Astrocyte (in vitro differentiated cells and primary cell): ENCODE measurements around the gene INO80. TPM values are rescaled to one million over a fixed set of nuclear protein-coding genes. Genes with fewer than 3 reads are reported as not detected.
A peak's percentile ranks its signal among the peaks of the same experiment; 100 is the strongest.

ENCODE experiments used
- DNase-seq: peaks from one replicate; pipeline ENCODE4 v3.0.0-alpha.2; 2010; ENCODE audit warnings: low read depth
- FAIRE-seq: peaks from 2 replicates; lab custom pipeline; 2011; peaks lifted over from hg19 to GRCh38; lab: Jason Lieb, UNC
- H2AFZ ChIP-seq: 2 replicates; pipeline ENCODE4 v1.6.0; 2012; ENCODE audit warnings: low read depth, low read length, inconsistent platforms
- H3K27ac ChIP-seq: 2 replicates; pipeline ENCODE4 v1.5.1; 2011; ENCODE audit warnings: low read depth, low read length, inconsistent platforms
- H3K27me3 ChIP-seq: 2 replicates; pipeline ENCODE4 v1.6.0; 2011; ENCODE audit warnings: low read length, inconsistent platforms; ENCODE audit not compliant: insufficient read depth
- H3K36me3 ChIP-seq: 2 replicates; pipeline ENCODE4 v1.5.1; 2011; ENCODE audit warnings: low read length, inconsistent platforms; ENCODE audit not compliant: insufficient read depth
- H3K4me1 ChIP-seq: 2 replicates; pipeline ENCODE4 v1.5.1; 2011; ENCODE audit warnings: low read length, inconsistent platforms; ENCODE audit not compliant: insufficient read depth
- H3K4me2 ChIP-seq: 2 replicates; pipeline ENCODE4 v1.6.0; 2012; ENCODE audit warnings: low read length, inconsistent platforms
- H3K4me3 ChIP-seq: 2 replicates; pipeline ENCODE4 v1.5.1; 2011; ENCODE audit warnings: low read depth, mild to moderate bottlenecking, low read length, inconsistent platforms; ENCODE audit not compliant: insufficient read depth
- H3K79me2 ChIP-seq: 2 replicates; pipeline ENCODE4 v1.6.0; 2012; ENCODE audit warnings: mild to moderate bottlenecking, low read length, inconsistent platforms; ENCODE audit not compliant: insufficient read depth
- H3K9ac ChIP-seq: 2 replicates; pipeline ENCODE4 v1.6.0; 2012; ENCODE audit warnings: mild to moderate bottlenecking, low read length, inconsistent platforms
- H3K9me3 ChIP-seq: 2 replicates; pipeline ENCODE4 v1.5.1; 2012; ENCODE audit warnings: low read depth, mild to moderate bottlenecking, low read length, inconsistent platforms; ENCODE audit not compliant: insufficient read depth
- H4K20me1 ChIP-seq: 2 replicates; pipeline ENCODE4 v1.6.0; 2012; ENCODE audit warnings: low read length, inconsistent platforms; ENCODE audit not compliant: insufficient read depth
- H3K27ac Mint-ChIP-seq: one replicate; pipeline ENCODE4 v1.8.0; 2021; ENCODE audit warnings: mild to moderate bottlenecking, mixed read lengths; ENCODE audit not compliant: unreplicated experiment
- H3K27me3 Mint-ChIP-seq: one replicate; pipeline ENCODE4 v1.8.0; 2021; ENCODE audit warnings: low read depth, mixed read lengths; ENCODE audit not compliant: unreplicated experiment
- H3K36me3 Mint-ChIP-seq: one replicate; pipeline ENCODE4 v1.8.0; 2021; ENCODE audit warnings: low read depth, mixed read lengths; ENCODE audit not compliant: unreplicated experiment
- H3K4me1 Mint-ChIP-seq: one replicate; pipeline ENCODE4 v1.8.0; 2021; ENCODE audit warnings: low read depth, mixed read lengths; ENCODE audit not compliant: unreplicated experiment
- H3K4me3 Mint-ChIP-seq: one replicate; pipeline ENCODE4 v1.8.0; 2021; ENCODE audit warnings: mild to moderate bottlenecking, moderate library complexity, mixed read lengths; ENCODE audit not compliant: unreplicated experiment
- H3K9me3 Mint-ChIP-seq: one replicate; pipeline ENCODE4 v1.8.0; 2021; ENCODE audit warnings: mild to moderate bottlenecking, mixed read lengths; ENCODE audit not compliant: unreplicated experiment
- EZH2 ChIP-seq: IDR thresholded peaks from 2 replicates; pipeline ENCODE4 v1.6.1; 2012; ENCODE audit warnings: mild to moderate bottlenecking, low read length, inconsistent platforms; ENCODE audit not compliant: insufficient read depth
- total RNA-seq: library from RNA; stranded (reverse); gene quantifications from 2 replicates; pipeline ENCODE4 v1.2.1, GENCODE V29; 2021
- TF ChIP-seq, protein P1 (sequence below): IDR thresholded peaks from 2 replicates; pipeline ENCODE4 v1.5.1; 2011; ENCODE audit warnings: low read depth, mild to moderate bottlenecking, inconsistent platforms, low read length, moderate library complexity; ENCODE audit not compliant: insufficient read depth

INO80 gene
- total RNA-seq, 1 donor from 2014 or later: 17.3 TPM

DNA sequence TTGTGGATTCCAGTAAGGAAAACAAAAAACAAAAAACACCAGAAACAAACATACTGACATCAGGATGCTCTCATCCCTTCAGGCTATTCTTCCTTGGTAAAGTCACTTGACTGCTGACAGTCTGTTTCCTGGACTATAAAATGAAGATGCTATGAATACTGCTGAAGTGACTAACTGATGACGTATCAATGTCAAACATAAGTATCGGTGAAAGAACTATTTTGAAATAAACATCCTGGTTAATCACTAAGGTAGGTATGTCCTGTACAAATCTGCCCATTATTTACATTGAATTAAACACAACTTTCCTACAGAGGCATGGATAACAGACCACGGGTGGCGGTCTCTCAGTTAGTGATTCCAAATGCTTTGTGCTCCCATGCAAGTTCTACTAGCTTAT, 116.9 kb downstream of the INO80 start:
- H3K79me2 ChIP-seq: no peaks in the 10 kb centered on the region
- H3K4me3 ChIP-seq: no peak overlapping the region
- Mint-ChIP-seq H3K27me3 (no peaks in the 10 kb centered on the region), H3K36me3 (peaks cover 15% of the 10 kb centered on the region), H3K4me1 (peaks cover 3% of the 10 kb centered on the region), H3K9me3 (no peaks in the 10 kb centered on the region), H3K27ac (no peak overlapping the region), H3K4me3 (no peak overlapping the region)
- no peak overlapping the region for H3K9ac ChIP-seq
- no peak overlapping the region for H2AFZ ChIP-seq
- no peak overlapping the region for H3K27ac ChIP-seq
- peaks cover 4% of the 10 kb centered on the region for H4K20me1 ChIP-seq
- H3K4me1 ChIP-seq: no peaks in the 10 kb centered on the region
- H3K27me3 ChIP-seq: no peaks in the 10 kb centered on the region
- no peak overlapping the region for H3K4me2 ChIP-seq
- H3K9me3 ChIP-seq: no peaks in the 10 kb centered on the region
- peaks cover 32% of the 10 kb centered on the region for H3K36me3 ChIP-seq
- peak; percentile 88 for FAIRE-seq
- peak; percentile 71 for DNase-seq
- no peak for TF ChIP-seq EZH2
- TF ChIP-seq, protein P1, sequence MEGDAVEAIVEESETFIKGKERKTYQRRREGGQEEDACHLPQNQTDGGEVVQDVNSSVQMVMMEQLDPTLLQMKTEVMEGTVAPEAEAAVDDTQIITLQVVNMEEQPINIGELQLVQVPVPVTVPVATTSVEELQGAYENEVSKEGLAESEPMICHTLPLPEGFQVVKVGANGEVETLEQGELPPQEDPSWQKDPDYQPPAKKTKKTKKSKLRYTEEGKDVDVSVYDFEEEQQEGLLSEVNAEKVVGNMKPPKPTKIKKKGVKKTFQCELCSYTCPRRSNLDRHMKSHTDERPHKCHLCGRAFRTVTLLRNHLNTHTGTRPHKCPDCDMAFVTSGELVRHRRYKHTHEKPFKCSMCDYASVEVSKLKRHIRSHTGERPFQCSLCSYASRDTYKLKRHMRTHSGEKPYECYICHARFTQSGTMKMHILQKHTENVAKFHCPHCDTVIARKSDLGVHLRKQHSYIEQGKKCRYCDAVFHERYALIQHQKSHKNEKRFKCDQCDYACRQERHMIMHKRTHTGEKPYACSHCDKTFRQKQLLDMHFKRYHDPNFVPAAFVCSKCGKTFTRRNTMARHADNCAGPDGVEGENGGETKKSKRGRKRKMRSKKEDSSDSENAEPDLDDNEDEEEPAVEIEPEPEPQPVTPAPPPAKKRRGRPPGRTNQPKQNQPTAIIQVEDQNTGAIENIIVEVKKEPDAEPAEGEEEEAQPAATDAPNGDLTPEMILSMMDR: no peak

DNA sequence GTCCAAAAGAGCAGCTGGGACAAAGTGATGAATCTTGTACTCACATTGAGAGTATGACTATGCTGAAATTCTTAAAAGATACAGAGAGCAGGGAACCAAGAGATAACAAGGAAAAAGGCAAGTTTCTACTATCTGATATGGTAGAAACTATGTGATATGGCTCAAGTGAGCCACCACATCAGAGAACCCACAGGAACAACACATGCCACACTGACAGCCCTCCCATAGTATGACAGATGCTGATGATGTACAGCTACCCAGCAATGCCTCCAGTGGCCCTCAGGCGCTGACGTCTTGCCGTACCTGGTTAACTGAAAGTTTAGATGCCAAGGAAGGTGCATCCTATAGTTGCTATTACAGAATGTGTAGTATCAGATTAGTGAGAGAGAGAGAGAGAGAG, 120.4 kb downstream of the INO80 start:
- FAIRE-seq: no peak
- H3K4me1 ChIP-seq: no peaks in the 10 kb centered on the region
- H3K9ac ChIP-seq: no peak overlapping the region
- no peaks in the 10 kb centered on the region for H3K27me3 ChIP-seq
- Mint-ChIP-seq H3K4me3 (no peak overlapping the region), H3K27ac (peak overlapping the region; percentile 31), H3K9me3 (no peaks in the 10 kb centered on the region), H3K4me1 (peaks cover 11% of the 10 kb centered on the region), H3K36me3 (peaks cover 15% of the 10 kb centered on the region), H3K27me3 (no peaks in the 10 kb centered on the region)
- H3K4me3 ChIP-seq: no peak overlapping the region
- H3K9me3 ChIP-seq: no peaks in the 10 kb centered on the region
- DNase-seq: no peak
- no peaks in the 10 kb centered on the region for H3K79me2 ChIP-seq
- H3K27ac ChIP-seq: no peak overlapping the region
- no peak for TF ChIP-seq EZH2
- TF ChIP-seq, protein P1: no peak
- H3K36me3 ChIP-seq: peaks cover 40% of the 10 kb centered on the region
- no peak overlapping the region for H2AFZ ChIP-seq
- H4K20me1 ChIP-seq: peaks cover 4% of the 10 kb centered on the region
- no peak overlapping the region for H3K4me2 ChIP-seq

DNA sequence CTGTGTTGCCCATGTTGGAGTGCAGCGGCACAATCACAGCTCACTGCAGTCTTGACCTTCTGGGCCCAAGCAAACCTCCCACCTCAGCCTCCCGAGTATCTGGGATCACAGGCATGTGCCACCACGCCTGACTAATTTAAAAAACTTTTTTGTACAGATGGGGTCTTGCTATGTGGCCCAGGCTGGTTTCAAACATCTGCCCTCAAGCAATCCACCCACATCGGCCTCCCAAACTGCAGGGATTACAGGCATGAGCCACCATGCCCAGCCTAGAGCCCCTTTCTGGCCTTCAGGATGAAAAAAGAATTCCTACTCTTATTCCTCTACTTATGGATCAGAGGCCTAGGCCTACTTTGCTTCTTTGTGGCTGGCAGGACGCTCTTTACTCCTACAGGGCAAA, 123.3 kb downstream of the INO80 start:
- H3K27ac ChIP-seq: no peak overlapping the region
- H3K36me3 Mint-ChIP-seq: peaks cover 15% of the 10 kb centered on the region
- TF ChIP-seq, protein P1: no peak
- TF ChIP-seq EZH2: no peak

More for the DNA sequence above, 123.3 kb downstream of the INO80 start:
- Mint-ChIP-seq H3K27me3 (no peaks in the 10 kb centered on the region), H3K9me3 (no peaks in the 10 kb centered on the region), H3K27ac (no peak overlapping the region), H3K4me3 (no peak overlapping the region), H3K4me1 (peaks cover 19% of the 10 kb centered on the region)
- FAIRE-seq (no peak), DNase-seq (no peak)
- Histone ChIP-seq H2AFZ (no peak overlapping the region), H3K27me3 (no peaks in the 10 kb centered on the region), H3K4me3 (no peak overlapping the region), H3K36me3 (peaks cover 39% of the 10 kb centered on the region), H3K4me1 (no peaks in the 10 kb centered on the region), H4K20me1 (no peaks in the 10 kb centered on the region), H3K9me3 (no peaks in the 10 kb centered on the region), H3K9ac (no peak overlapping the region), H3K4me2 (no peak overlapping the region), H3K79me2 (peaks cover 3% of the 10 kb centered on the region)
